OCI-LY1 (cell line): ENCODE results near the gene HLCS.

Experiments
- H2AFZ ChIP-seq: fragments of 200-600 bp; sonication (generic), shearing (Covaris generic); 2 replicates; pipeline ENCODE4 v1.6.0; 2014; ENCODE audit warnings: antibody characterized with exemption, mild to moderate bottlenecking, low read length
- H3F3A ChIP-seq: fragments of 200-600 bp; sonication (generic), shearing (Covaris generic); 2 replicates; pipeline ENCODE4 v1.6.0; 2014; ENCODE audit warnings: mild to moderate bottlenecking, antibody characterized with exemption, low read length, moderate library complexity; ENCODE audit not compliant: insufficient read depth
- H3K27ac ChIP-seq: fragments of 200-600 bp; sonication (generic); 2 replicates; pipeline ENCODE4 v1.5.1; 2014; ENCODE audit warnings: low read length, mixed run types, mild to moderate bottlenecking, low read depth; ENCODE audit not compliant: poor library complexity, severe bottlenecking
- H3K27me3 ChIP-seq: fragments of 200-600 bp; sonication (generic); 2 replicates; pipeline ENCODE4 v1.6.0; 2014; ENCODE audit warnings: antibody characterized with exemption, mild to moderate bottlenecking, low read length, moderate library complexity; ENCODE audit not compliant: insufficient read depth
- H3K36me3 ChIP-seq: fragments of 200-600 bp; sonication (generic); 2 replicates; pipeline ENCODE4 v1.6.1; 2014; ENCODE audit warnings: mild to moderate bottlenecking, antibody characterized with exemption, low read length, moderate library complexity, mixed read lengths; ENCODE audit not compliant: insufficient read depth
- H3K4me1 ChIP-seq: fragments of 200-600 bp; sonication (generic); 2 replicates; pipeline ENCODE4 v1.5.1; 2014; ENCODE audit warnings: mild to moderate bottlenecking, low read length, moderate library complexity; ENCODE audit not compliant: insufficient read depth, severe bottlenecking
- H3K4me2 ChIP-seq: fragments of 200-600 bp; sonication (generic), shearing (Covaris generic); 2 replicates; pipeline ENCODE4 v1.6.1; 2014; ENCODE audit warnings: low read length
- H3K4me3 ChIP-seq: fragments of 200-600 bp; sonication (generic); 2 replicates; pipeline ENCODE4 v1.5.1; 2014; ENCODE audit warnings: low read length, low read depth, mild to moderate bottlenecking, mixed read lengths; ENCODE audit not compliant: poor library complexity, severe bottlenecking
- H3K79me2 ChIP-seq: fragments of 200-600 bp; shearing (Covaris generic); 2 replicates; pipeline ENCODE4 v1.6.1; 2016; ENCODE audit warnings: mixed run types, low read length, mixed read lengths; ENCODE audit not compliant: insufficient read depth
- H3K9ac ChIP-seq: fragments of 200-600 bp; sonication (generic), shearing (Covaris generic); 2 replicates; pipeline ENCODE4 v1.6.1; 2014; ENCODE audit warnings: mild to moderate bottlenecking, low read length, mixed read lengths
- H3K9me2 ChIP-seq: fragments of 200-600 bp; sonication (generic), shearing (Covaris generic); 2 replicates; pipeline ENCODE4 v1.6.1; 2014; ENCODE audit warnings: low read depth, mild to moderate bottlenecking, low read length, mixed read lengths
- H3K9me3 ChIP-seq: fragments of 200-600 bp; shearing (Covaris generic); 2 replicates; pipeline ENCODE4 v1.6.1; 2014; ENCODE audit warnings: low read length, mixed read lengths
- H4K20me1 ChIP-seq: fragments of 200-600 bp; sonication (generic), shearing (Covaris generic); 2 replicates; pipeline ENCODE4 v1.6.0; 2016; ENCODE audit warnings: mild to moderate bottlenecking, low read length; ENCODE audit not compliant: insufficient read depth
- CTCF ChIP-seq: fragments of 200-600 bp; sonication (generic), shearing (Covaris generic); IDR thresholded peaks from 2 replicates; pipeline ENCODE4 v1.5.1; 2017; ENCODE audit warnings: mild to moderate bottlenecking, antibody characterized with exemption, low read length, moderate library complexity, mixed read lengths
- EZH2 ChIP-seq: fragments of 200-600 bp; sonication (generic), shearing (Covaris generic); IDR thresholded peaks from 2 replicates; pipeline ENCODE4 v1.8.0; 2017; ENCODE audit warnings: borderline replicate concordance, mixed run types, mild to moderate bottlenecking, antibody characterized with exemption, low read length, moderate library complexity, mixed read lengths

Gene HLCS

DNA sequence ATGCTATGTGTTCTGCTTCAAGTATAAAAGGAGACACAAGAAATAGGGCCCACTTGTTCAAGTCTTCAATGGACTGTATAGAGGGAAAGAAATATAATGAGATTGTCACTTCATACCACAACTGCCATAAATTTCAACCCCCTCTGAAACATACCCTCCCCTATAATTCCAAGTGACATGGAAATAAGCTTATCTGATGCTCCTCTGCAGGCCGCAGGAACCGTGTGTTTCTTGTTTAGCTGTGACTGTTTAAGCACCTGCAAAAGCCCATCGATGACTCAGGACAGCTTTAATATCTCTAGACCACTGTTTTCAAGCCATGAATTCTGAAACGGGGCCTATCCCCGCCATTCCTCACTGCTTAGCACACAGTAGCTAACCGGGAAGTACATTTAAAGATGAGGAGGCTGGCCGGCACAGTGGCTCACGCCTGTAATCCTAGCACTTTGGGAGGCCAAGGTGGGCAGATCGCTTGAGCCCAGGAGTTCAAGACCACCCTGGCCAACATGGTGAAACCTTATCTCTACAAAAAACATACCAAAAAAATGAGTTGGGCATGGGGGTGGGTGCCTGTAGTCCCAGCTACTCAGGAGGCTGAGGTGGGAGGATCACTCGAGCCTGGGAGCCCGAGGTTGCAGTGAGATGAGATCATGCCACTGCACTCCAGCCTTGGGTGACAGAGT is 4.2 kb downstream of the HLCS start:
- H2AFZ ChIP-seq = no peak overlapping the region
- H3K27me3 ChIP-seq = no peaks in the 10 kb centered on the region
- peaks cover 5% of the 10 kb centered on the region; the same call in 1 of the 2 replicates for H3K9me3 ChIP-seq
- H3K9ac ChIP-seq = no peak overlapping the region
- H3K27ac ChIP-seq = no peak overlapping the region
- no peaks in the 10 kb centered on the region for H3K79me2 ChIP-seq
- no peak overlapping the region for H3K4me2 ChIP-seq
- no peaks in the 10 kb centered on the region for H3F3A ChIP-seq
- H3K36me3 ChIP-seq = peaks cover 27% of the 10 kb centered on the region
- H3K4me1 ChIP-seq = peaks cover 25% of the 10 kb centered on the region
- no peaks in the 10 kb centered on the region for H3K9me2 ChIP-seq
- no peak overlapping the region for H3K4me3 ChIP-seq
- TF ChIP-seq EZH2 (no peak), CTCF (no peak)
- H4K20me1 ChIP-seq = no peaks in the 10 kb centered on the region

GRCh38 chr21:36960676-36961284 is 5.7 kb downstream of the HLCS start:
- H2AFZ ChIP-seq = no peak overlapping the region
- no peak overlapping the region for H3K4me2 ChIP-seq
- H3F3A ChIP-seq = no peaks in the 10 kb centered on the region
- H3K4me3 ChIP-seq = no peak overlapping the region
- H3K4me1 ChIP-seq = peaks cover 17% of the 10 kb centered on the region
- no peaks in the 10 kb centered on the region for H4K20me1 ChIP-seq
- peaks cover 5% of the 10 kb centered on the region; the same call in 1 of the 2 replicates for H3K9me3 ChIP-seq
- H3K36me3 ChIP-seq = peaks cover 28% of the 10 kb centered on the region
- no peak overlapping the region for H3K27ac ChIP-seq
- no peak overlapping the region for H3K9ac ChIP-seq
- H3K9me2 ChIP-seq = no peaks in the 10 kb centered on the region
- no peaks in the 10 kb centered on the region for H3K27me3 ChIP-seq
- no peak for TF ChIP-seq CTCF
- no peak for TF ChIP-seq EZH2
- H3K79me2 ChIP-seq = no peaks in the 10 kb centered on the region

DNA sequence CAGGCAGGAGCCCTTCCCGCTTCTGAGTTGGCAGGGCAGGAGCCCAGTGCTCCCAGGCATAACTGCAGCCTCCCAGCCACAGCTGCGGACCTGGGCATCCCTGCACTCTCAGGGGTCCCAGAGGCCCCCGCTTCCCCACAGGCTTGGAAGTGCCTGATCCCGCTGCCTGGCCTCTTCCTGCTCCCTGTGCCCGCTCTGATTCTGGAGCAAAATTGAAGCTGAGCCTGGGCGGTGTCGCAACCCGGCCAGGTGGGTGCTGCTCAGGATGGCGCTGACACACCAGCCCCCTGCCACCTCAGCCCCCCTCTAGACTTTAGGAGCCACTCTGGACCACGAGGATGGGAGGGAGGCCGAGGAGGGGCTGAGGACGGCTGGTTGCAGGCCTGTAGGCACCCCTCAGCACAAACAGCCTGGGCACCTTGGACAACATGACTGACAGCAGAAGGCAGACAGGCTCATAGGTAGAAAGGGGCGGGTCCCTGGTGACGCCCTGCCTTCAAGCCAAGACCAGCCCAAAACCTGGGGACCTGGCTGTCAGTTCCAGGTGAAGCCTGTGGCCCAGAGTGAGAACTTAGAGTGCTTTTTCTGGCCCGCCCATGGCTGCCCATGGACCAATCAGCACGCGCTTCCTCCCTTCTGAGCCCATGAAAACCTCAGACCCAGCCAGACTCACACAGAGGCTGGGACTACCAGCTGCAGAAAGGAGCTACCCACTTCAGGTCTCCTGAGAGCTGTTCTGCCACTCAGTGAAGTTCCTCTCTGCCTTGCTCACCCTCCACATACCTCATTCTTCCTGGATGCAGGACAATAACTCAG is 7.2 kb downstream of the HLCS start:
- Histone ChIP-seq H3K9me3 (peaks cover 5% of the 10 kb centered on the region; the same call in 1 of the 2 replicates), H3K4me2 (no peak overlapping the region), H4K20me1 (no peaks in the 10 kb centered on the region), H3K36me3 (peaks cover 30% of the 10 kb centered on the region), H3K27ac (no peak overlapping the region), H2AFZ (no peak overlapping the region), H3K4me1 (peaks cover 1% of the 10 kb centered on the region), H3K79me2 (no peaks in the 10 kb centered on the region), H3F3A (no peaks in the 10 kb centered on the region), H3K27me3 (no peaks in the 10 kb centered on the region), H3K4me3 (no peak overlapping the region), H3K9ac (no peak overlapping the region), H3K9me2 (no peaks in the 10 kb centered on the region)
- no peak for TF ChIP-seq EZH2
- no peak for TF ChIP-seq CTCF
